BE2C (cell line): ENCODE results near the gene SLC7A8.

Source experiments
- DNase-seq: peaks from one replicate; pipeline ENCODE4 v3.0.0-alpha.2; 2020
- H3K27me3 ChIP-seq: fragments of 250-450 bp; sonication (Bioruptor Pico); 2 replicates; pipeline ENCODE4 v1.5.1; 2020; ENCODE audit warnings: mild to moderate bottlenecking
- H3K36me3 ChIP-seq: fragments of 250-450 bp; sonication (Bioruptor Pico); 2 replicates; pipeline ENCODE4 v1.5.1; 2020; ENCODE audit warnings: mild to moderate bottlenecking
- H3K4me1 ChIP-seq: fragments of 250-450 bp; sonication (Bioruptor Pico); 2 replicates; pipeline ENCODE4 v1.5.1; 2020
- H3K4me3 ChIP-seq: 2 replicates; pipeline ENCODE4 v1.5.1; 2011; ENCODE audit warnings: low read depth, low read length
- H3K9me3 ChIP-seq: fragments of 250-450 bp; sonication (Bioruptor Pico); 2 replicates; pipeline ENCODE4 v1.5.1; 2020
- TF ChIP-seq, protein P1 (sequence below): IDR thresholded peaks from 2 replicates; pipeline ENCODE4 v1.5.1; 2012; ENCODE audit warnings: mild to moderate bottlenecking, low read depth, low read length

Gene SLC7A8

DNA sequence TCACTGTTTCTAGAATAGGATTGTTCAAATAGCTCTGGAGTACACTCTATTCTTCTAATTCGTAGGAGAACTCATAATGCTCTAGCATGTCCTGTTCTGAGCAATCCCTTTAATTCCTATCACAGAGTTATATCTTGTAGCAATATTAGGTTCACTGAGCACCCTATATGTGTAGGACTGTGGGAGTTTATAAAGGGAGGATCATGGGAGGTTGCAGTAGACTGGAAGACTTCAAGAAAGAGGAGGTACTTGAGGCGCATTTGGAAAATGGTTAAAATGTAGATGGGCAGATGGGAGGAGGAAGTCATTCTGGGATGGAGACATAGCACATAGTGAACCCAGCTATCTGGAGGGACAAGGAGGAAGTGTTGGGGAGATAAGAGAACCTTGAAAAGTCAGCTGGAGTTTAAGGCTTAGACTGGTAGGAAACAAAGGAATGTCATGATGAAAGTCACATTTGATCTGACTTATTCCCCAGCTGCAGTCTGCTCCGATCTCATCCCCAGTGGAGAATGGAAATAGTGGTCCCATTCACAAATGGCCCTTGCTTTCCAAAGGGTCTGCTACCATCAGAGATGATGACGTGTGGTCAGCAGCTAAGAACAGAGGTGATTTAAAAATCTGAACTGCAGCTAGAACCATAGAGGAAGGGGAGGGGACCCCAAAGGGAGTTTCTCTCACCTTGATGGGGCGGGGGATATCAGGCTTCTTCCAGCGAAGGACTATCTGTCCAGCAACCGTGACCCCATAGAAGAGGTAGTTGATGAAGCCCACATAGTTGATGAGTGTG lies 54.3 kb downstream of the SLC7A8 start:
- DNase-seq = no peak
- Histone ChIP-seq H3K4me3 (no peak overlapping the region), H3K4me1 (0 out of 2 replicates have a peak, but pooled peaks cover 4% of the 10 kb centered on the region), H3K27me3 (peaks cover 13% of the 10 kb centered on the region), H3K36me3 (no peaks in the 10 kb centered on the region), H3K9me3 (no peaks in the 10 kb centered on the region)
- TF ChIP-seq, protein P1, sequence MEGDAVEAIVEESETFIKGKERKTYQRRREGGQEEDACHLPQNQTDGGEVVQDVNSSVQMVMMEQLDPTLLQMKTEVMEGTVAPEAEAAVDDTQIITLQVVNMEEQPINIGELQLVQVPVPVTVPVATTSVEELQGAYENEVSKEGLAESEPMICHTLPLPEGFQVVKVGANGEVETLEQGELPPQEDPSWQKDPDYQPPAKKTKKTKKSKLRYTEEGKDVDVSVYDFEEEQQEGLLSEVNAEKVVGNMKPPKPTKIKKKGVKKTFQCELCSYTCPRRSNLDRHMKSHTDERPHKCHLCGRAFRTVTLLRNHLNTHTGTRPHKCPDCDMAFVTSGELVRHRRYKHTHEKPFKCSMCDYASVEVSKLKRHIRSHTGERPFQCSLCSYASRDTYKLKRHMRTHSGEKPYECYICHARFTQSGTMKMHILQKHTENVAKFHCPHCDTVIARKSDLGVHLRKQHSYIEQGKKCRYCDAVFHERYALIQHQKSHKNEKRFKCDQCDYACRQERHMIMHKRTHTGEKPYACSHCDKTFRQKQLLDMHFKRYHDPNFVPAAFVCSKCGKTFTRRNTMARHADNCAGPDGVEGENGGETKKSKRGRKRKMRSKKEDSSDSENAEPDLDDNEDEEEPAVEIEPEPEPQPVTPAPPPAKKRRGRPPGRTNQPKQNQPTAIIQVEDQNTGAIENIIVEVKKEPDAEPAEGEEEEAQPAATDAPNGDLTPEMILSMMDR = no peak

DNA sequence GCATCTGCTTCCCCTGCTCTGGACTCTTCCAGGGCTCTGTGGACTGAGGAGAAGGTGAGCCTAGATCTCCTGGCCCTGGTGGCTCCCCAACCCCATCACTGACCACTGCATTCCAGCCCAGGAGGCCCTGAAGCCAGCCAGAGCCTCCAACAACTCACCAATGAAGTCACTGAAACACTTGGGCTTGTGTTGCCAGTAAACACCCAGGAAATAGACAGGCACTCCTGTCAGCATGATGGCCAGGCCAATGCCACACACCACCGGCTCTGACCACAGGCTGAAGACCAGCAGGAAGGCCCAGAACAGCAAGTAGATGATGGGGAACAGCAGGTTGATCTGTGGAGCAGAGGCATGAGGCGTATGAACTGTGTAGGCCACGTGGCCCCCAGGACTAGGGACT lies 55.6 kb downstream of the SLC7A8 start:
- Histone ChIP-seq H3K9me3 (no peaks in the 10 kb centered on the region), H3K4me3 (no peak overlapping the region), H3K4me1 (0 out of 2 replicates have a peak, but pooled peaks cover 4% of the 10 kb centered on the region), H3K27me3 (peaks cover 13% of the 10 kb centered on the region), H3K36me3 (no peaks in the 10 kb centered on the region)
- DNase-seq = no peak
- TF ChIP-seq, protein P1 = no peak

- TF ChIP-seq, protein P1 = no peak
- H3K9me3 ChIP-seq = no peaks in the 10 kb centered on the region
- DNase-seq = no peak
- 0 out of 2 replicates have a peak, but pooled peaks cover 4% of the 10 kb centered on the region for H3K4me1 ChIP-seq
- no peaks in the 10 kb centered on the region for H3K36me3 ChIP-seq
- no peak overlapping the region for H3K4me3 ChIP-seq
- H3K27me3 ChIP-seq = peaks cover 13% of the 10 kb centered on the region
These were observed 56.7 kb downstream of the SLC7A8 start for GRCh38 chr14:23126548-23127278.

- H3K9me3 ChIP-seq = no peaks in the 10 kb centered on the region
- TF ChIP-seq, protein P1 = no peak
- no peak for DNase-seq
- H3K36me3 ChIP-seq = no peaks in the 10 kb centered on the region
- peaks cover 13% of the 10 kb centered on the region for H3K27me3 ChIP-seq
- no peak overlapping the region for H3K4me3 ChIP-seq
- 0 out of 2 replicates have a peak, but pooled peaks cover 4% of the 10 kb centered on the region for H3K4me1 ChIP-seq
These were observed 57.4 kb downstream of the SLC7A8 start for GRCh38 chr14:23125933-23126524.

DNA sequence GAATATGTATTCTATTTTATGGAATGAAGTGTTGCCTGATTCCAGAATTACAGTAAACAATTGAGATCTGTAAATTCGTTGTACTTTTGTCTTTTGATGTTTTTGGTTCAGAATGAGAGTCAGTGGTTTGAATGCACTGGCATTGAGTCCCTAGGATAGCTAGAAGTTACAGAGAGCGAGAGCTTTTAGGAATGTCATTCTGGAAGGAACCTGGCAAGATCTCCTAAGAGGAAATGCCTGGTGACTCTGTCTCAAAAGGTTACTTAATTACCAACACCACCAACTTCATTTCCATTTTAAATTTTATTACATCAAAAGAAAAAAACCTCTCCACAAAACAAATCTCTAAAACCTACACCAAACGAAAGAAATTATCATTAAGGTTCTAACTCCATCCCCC lies 58.4 kb downstream of the SLC7A8 start:
- H3K36me3 ChIP-seq = no peaks in the 10 kb centered on the region
- no peak overlapping the region for H3K4me3 ChIP-seq
- H3K9me3 ChIP-seq = no peaks in the 10 kb centered on the region
- TF ChIP-seq, protein P1 = no peak
- H3K27me3 ChIP-seq = peaks cover 6% of the 10 kb centered on the region; the same call in 1 of the 2 replicates
- no peak for DNase-seq
- H3K4me1 ChIP-seq = 0 out of 2 replicates have a peak, but pooled peaks cover 4% of the 10 kb centered on the region
